Common myeloid progenitor, CD34-positive (primary cell): Measurements from ENCODE around the gene CHN1.
A peak's percentile ranks its signal among the peaks of the same experiment; 100 is the strongest.

Source experiments
- CTCF ChIA-PET: fragments of 350-600 bp; sonication (Branson Sonifier 250); formaldehyde crosslinking; loops from one replicate; lab custom pipeline; 2021; ENCODE audit warnings: antibody characterized with exemption; lab: Charles Lee
- POLR2A ChIA-PET: fragments of 350-600 bp; sonication (Branson Sonifier 250); formaldehyde crosslinking; loops from one replicate; lab custom pipeline; 2021; ENCODE audit warnings: antibody characterized with exemption; lab: Charles Lee
- DNase-seq, 3 donors: peaks; one replicate each; pipeline versions ENCODE4 v3.0.0 to v3.0.0-alpha.2; 2013
- H3K27ac ChIP-seq, 2 experiments: 1 replicate in 1 of 2; 2 replicates in 1 of 2; pipeline ENCODE4 v1.7.0; 2013; ENCODE audit warnings: inconsistent platforms in 2 of 2, low read length in 2 of 2, mild to moderate bottlenecking in 2 of 2, low read depth in 1 of 2, moderate library complexity in 1 of 2; ENCODE audit not compliant: severe bottlenecking in 2 of 2, insufficient read depth in 1 of 2, poor library complexity in 1 of 2
- H3K27me3 ChIP-seq, 5 experiments: replicated peaks in 2 of 5; 1 replicate in 3 of 5; 2 replicates in 2 of 5; pipeline versions ENCODE4 v1.6.1 to v1.7.0; 2013; ENCODE audit warnings: low read length in 4 of 5, mild to moderate bottlenecking in 2 of 5, moderate library complexity in 2 of 5, inconsistent platforms in 1 of 5; ENCODE audit not compliant: insufficient read depth in 5 of 5, control insufficient read depth in 4 of 5
- H3K36me3 ChIP-seq, 4 experiments: 1 replicate in 2 of 4; 2 replicates in 2 of 4; pipeline versions ENCODE4 v1.6.1 to v1.7.0; 2013; ENCODE audit warnings: low read length in 3 of 4, control low read depth in 1 of 4, mild to moderate bottlenecking in 1 of 4; ENCODE audit not compliant: control insufficient read depth in 4 of 4, insufficient read depth in 4 of 4
- H3K4me1 ChIP-seq, 4 experiments: 1 replicate in 3 of 4; 2 replicates in 1 of 4; pipeline versions ENCODE4 v1.6.1 to v1.7.1; 2013; ENCODE audit warnings: low read length in 3 of 4, mild to moderate bottlenecking in 3 of 4, control low read depth in 1 of 4, inconsistent platforms in 1 of 4, moderate library complexity in 1 of 4; ENCODE audit not compliant: control insufficient read depth in 4 of 4, insufficient read depth in 4 of 4; ENCODE audit errors: control extremely low read depth in 1 of 4
- H3K4me3 ChIP-seq, 7 experiments: 1 replicate in 4 of 7; 2 replicates in 3 of 7; pipeline versions ENCODE4 v1.5.1 to v1.7.0; 2013; ENCODE audit warnings: mild to moderate bottlenecking in 7 of 7, low read length in 6 of 7, moderate library complexity in 6 of 7, inconsistent platforms in 2 of 7, low read depth in 2 of 7, control low read depth in 1 of 7; ENCODE audit not compliant: insufficient read depth in 4 of 7, control insufficient read depth in 1 of 7; ENCODE audit errors: extremely low read depth in 1 of 7
- H3K9me3 ChIP-seq, 5 experiments: 1 replicate in 4 of 5; 2 replicates in 1 of 5; pipeline versions ENCODE4 v1.6.1 to v1.7.1; 2013; ENCODE audit warnings: low read length in 4 of 5, mild to moderate bottlenecking in 2 of 5, inconsistent platforms in 1 of 5, low read depth in 1 of 5, moderate library complexity in 1 of 5; ENCODE audit not compliant: control insufficient read depth in 4 of 5, insufficient read depth in 2 of 5; ENCODE audit errors: control extremely low read depth in 1 of 5
- WGBS: methylation state at CpG from one replicate; pipeline ENCODE4 v1.1.5; 2013; ENCODE audit not compliant: insufficient coverage; 5-methylcytosine and 5-hydroxymethylcytosine counted together

Gene CHN1

GRCh38 chr2:174827371-174828369, 177.5 kb downstream of the CHN1 start:
- Histone ChIP-seq H3K27ac (no peak overlapping the region), H3K36me3 (no peaks in the 10 kb centered on the region), H3K27me3 (no peaks in the 10 kb centered on the region), H3K4me1 (peaks cover 0 to 4% (median 0%) of the 10 kb centered on the region in 4 experiments), H3K9me3 (peaks cover 0 to 1% (median 0%) of the 10 kb centered on the region in 5 experiments), H3K4me3 (no peak overlapping the region)
- POLR2A ChIA-PET: no interaction called here
- WGBS: 94% methylated on average over 9 of the region's 9 CpGs
- no peak for DNase-seq
- CTCF ChIA-PET: interaction anchor here (1.1 kb wide), 1 partner anchor 54 kb away, joined by 3 read pairs; no protein-coding TSS in a partner anchor

GRCh38 chr2:174826051-174826450, 179.1 kb downstream of the CHN1 start:
- Histone ChIP-seq H3K27me3 (no peaks in the 10 kb centered on the region), H3K4me1 (peaks cover 0 to 4% (median 0%) of the 10 kb centered on the region in 4 experiments), H3K36me3 (no peaks in the 10 kb centered on the region), H3K9me3 (no peaks in the 10 kb centered on the region), H3K4me3 (no peak overlapping the region), H3K27ac (no peak overlapping the region)
- ChIA-PET CTCF (interaction anchor here (1.1 kb wide), 1 partner anchor 53 kb away, joined by 3 read pairs; no protein-coding TSS in a partner anchor), POLR2A (no interaction called here)
- DNase-seq: no peak
- 100% methylated on average over 1 of the region's 2 CpGs for WGBS

GRCh38 chr2:174824068-174824467, 181.1 kb downstream of the CHN1 start:
- ChIA-PET CTCF (no interaction called here), POLR2A (no interaction called here)
- peaks cover 0 to 4% (median 0%) of the 10 kb centered on the region in 4 experiments for H3K4me1 ChIP-seq
- no peaks in the 10 kb centered on the region for H3K27me3 ChIP-seq
- H3K27ac ChIP-seq: peak overlapping the region in 1 of 2 experiments; percentile 14
- H3K36me3 ChIP-seq: no peaks in the 10 kb centered on the region
- H3K4me3 ChIP-seq: no peak overlapping the region
- H3K9me3 ChIP-seq: no peaks in the 10 kb centered on the region
- peak; percentile 23 to 89 (median 81) for DNase-seq

GRCh38 chr2:174821628-174822027, 183.6 kb downstream of the CHN1 start:
- CTCF ChIA-PET: no interaction called here
- Histone ChIP-seq H3K27me3 (no peaks in the 10 kb centered on the region), H3K9me3 (no peaks in the 10 kb centered on the region), H3K36me3 (no peaks in the 10 kb centered on the region), H3K4me1 (peaks cover 0 to 4% (median 0%) of the 10 kb centered on the region in 4 experiments), H3K4me3 (no peak overlapping the region), H3K27ac (no peak overlapping the region)
- 100% methylated on average over 4 of the region's 4 CpGs for WGBS
- POLR2A ChIA-PET: no interaction called here
- no peak for DNase-seq

- no peak overlapping the region for H3K27ac ChIP-seq
- no peak overlapping the region for H3K4me3 ChIP-seq
- H3K36me3 ChIP-seq: no peaks in the 10 kb centered on the region
- CTCF ChIA-PET: no interaction called here
- DNase-seq: no peak
- WGBS: 100% methylated on average over 5 of the region's 6 CpGs
- peaks cover 0 to 4% (median 0%) of the 10 kb centered on the region in 5 experiments for H3K27me3 ChIP-seq
- peaks cover 0 to under 1% (median 0%) of the 10 kb centered on the region in 5 experiments for H3K9me3 ChIP-seq
- POLR2A ChIA-PET: no interaction called here
- H3K4me1 ChIP-seq: peaks cover 0 to 4% (median 0%) of the 10 kb centered on the region in 4 experiments
These were observed 184.8 kb downstream of the CHN1 start for GRCh38 chr2:174820361-174820760.

GRCh38 chr2:174815526-174815925, 189.7 kb downstream of the CHN1 start:
- Histone ChIP-seq H3K27ac (no peak overlapping the region), H3K4me1 (no peaks in the 10 kb centered on the region), H3K4me3 (no peak overlapping the region), H3K36me3 (no peaks in the 10 kb centered on the region), H3K27me3 (peaks cover 0 to 4% (median 0%) of the 10 kb centered on the region in 5 experiments), H3K9me3 (peaks cover 0 to 2% (median 0%) of the 10 kb centered on the region in 5 experiments)
- ChIA-PET CTCF (interaction anchor here (1.0 kb wide), 1 partner anchor 10 kb away, joined by 4 read pairs; no protein-coding TSS in a partner anchor), POLR2A (no interaction called here)
- DNase-seq: no peak
- WGBS: 80% methylated on average over 1 of the region's 2 CpGs

GRCh38 chr2:174812037-174812436, 193.1 kb downstream of the CHN1 start:
- CTCF ChIA-PET: interaction anchor here (1.5 kb wide), 1 partner anchor 15 kb away, joined by 3 read pairs; no protein-coding TSS in a partner anchor
- Histone ChIP-seq H3K27ac (no peak overlapping the region), H3K4me1 (no peaks in the 10 kb centered on the region), H3K4me3 (no peak overlapping the region), H3K27me3 (peaks cover 0 to 4% (median 0%) of the 10 kb centered on the region in 5 experiments), H3K36me3 (no peaks in the 10 kb centered on the region), H3K9me3 (peaks cover 0 to 2% (median 0%) of the 10 kb centered on the region in 5 experiments)
- 100% methylated on average over 2 of the region's 7 CpGs for WGBS
- POLR2A ChIA-PET: no interaction called here
- no peak for DNase-seq
